Measurements from ENCODE around the gene SPIC.

DNA sequence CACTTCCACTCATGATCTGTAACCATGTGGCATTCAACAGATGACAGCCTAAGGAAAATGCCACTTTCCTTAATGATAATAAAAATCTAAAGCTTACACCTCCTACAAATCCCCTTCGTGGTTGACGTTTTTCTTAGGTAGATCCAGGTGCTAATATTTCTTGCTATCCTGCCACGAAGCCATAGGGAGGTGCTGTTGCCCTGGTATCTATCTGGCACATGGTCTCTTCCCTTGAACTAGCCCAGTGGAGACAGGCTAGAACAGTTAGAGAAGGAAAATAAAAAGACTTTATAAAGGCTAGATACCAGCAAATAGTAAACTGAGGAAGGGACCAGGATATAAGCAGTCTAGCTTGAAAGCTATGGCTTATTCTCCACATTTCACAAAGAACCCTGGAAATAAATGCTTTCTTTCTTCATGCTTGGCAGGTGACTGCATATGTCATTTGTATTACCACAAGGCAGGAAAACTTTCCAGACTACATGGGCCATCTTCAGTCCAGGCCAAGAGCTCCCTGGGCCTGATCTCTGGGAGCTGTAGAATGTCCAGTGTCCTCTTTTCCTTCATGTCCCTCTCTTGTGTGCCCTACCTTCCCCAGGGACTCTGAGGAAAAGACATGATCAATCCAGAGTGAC is 15.3 kb downstream of the SPIC start:
- TF ChIP-seq, protein P1, sequence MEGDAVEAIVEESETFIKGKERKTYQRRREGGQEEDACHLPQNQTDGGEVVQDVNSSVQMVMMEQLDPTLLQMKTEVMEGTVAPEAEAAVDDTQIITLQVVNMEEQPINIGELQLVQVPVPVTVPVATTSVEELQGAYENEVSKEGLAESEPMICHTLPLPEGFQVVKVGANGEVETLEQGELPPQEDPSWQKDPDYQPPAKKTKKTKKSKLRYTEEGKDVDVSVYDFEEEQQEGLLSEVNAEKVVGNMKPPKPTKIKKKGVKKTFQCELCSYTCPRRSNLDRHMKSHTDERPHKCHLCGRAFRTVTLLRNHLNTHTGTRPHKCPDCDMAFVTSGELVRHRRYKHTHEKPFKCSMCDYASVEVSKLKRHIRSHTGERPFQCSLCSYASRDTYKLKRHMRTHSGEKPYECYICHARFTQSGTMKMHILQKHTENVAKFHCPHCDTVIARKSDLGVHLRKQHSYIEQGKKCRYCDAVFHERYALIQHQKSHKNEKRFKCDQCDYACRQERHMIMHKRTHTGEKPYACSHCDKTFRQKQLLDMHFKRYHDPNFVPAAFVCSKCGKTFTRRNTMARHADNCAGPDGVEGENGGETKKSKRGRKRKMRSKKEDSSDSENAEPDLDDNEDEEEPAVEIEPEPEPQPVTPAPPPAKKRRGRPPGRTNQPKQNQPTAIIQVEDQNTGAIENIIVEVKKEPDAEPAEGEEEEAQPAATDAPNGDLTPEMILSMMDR (IDR thresholded peaks at IDR 0.05) = peak in 4 of 6 experiments; percentile 5 to 48 (median 28)
- TF ChIP-seq POLR2A (IDR thresholded peaks at IDR 0.05) = no peak

Data from adrenal gland (tissue), 5 donors.